ENCODE data around the gene CRIM1.

Gene CRIM1

GRCh38 chr2:36374585-36374984, 19.0 kb downstream of the CRIM1 start:
- no peak for FAIRE-seq

DNA sequence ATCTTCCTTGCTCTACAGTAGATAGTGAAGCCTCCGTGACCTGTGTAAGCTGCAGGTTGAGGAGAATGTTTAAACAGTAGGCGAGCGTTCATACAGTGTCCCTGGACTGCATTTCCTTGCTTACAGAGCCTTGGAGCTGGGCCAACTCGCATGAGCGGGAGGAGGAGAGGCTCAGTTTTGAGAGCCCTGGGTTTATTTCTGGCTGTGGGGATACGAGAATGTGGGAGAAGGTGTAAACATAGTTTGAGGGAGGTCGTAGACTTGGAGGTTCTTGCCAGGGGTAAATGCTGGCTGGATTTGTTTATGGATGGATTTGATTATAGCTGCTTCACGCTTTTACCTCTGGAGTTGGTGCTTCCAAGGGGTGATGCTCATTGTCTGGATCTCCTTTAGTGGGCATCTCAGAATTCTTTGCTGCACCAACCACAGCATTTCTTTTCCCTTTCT, 20.8 kb downstream of the CRIM1 start:
- FAIRE-seq = peak; percentile 76

GRCh38 chr2:36376992-36377738, 21.6 kb downstream of the CRIM1 start:
- FAIRE-seq = no peak

- FAIRE-seq = no peak
Observed at GRCh38 chr2:36379710-36380448, 24.3 kb downstream of the CRIM1 start.

DNA sequence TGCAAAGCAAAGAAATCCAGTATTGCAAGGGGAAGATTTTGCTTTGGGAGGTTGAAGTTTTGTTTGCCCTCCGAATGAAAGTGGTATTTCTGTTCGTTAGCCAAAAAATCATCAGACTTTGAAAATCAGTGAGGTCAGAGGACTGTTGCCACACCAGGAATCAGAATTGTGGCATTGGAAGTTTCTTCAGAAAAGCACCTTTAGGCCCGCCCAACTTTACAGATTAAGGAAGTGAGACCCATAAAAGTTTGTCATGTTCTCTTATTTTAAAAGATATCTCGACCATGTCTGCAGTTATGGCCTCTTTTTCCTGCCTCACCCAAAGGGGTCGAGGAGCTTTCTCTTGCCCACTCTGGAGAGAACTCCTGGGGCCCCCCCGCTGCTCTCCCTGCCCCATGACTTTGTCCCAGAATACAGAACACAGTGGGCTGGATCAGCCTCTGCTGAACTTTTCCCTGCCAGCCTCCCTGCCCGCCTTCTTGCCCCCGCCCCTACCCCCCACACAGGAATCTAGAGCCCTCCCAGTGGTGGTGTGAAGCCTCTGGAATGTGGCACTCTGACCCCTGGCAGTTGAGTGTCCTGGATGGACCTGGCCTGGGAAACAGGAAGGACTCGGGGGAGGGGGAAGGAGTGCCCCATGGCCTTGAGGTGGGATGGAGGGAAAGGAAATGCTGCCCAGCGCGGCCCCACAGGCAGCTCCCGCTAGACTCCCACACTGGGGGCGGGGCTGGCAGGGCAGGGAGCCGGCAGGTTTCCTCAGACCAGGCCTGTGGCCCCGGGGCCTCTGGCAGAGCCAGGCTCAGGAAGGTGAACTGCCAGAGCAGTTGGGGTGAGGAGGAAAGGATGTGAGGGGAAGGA, 25.3 kb downstream of the CRIM1 start:
- no peak for FAIRE-seq

DNA sequence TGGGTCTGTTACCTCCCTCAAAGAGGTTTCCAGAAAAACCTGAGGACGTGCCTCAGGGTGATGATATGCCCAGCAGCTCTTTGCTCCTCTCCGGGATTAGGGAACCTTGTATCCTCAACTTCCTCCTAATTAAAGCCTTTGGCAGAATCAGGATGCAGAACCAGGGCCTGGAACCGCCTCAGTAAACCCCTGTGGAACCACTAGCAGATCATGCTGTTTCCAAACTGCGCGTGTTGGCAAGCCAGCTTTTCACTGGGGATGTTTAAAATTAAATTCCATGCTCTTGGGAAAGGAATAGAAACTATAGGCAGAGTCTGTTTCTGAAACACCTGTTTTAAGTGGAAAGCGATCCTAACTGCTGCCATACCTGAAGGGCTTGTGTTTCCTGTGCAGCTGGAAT, 26.4 kb downstream of the CRIM1 start:
- FAIRE-seq = no peak

DNA sequence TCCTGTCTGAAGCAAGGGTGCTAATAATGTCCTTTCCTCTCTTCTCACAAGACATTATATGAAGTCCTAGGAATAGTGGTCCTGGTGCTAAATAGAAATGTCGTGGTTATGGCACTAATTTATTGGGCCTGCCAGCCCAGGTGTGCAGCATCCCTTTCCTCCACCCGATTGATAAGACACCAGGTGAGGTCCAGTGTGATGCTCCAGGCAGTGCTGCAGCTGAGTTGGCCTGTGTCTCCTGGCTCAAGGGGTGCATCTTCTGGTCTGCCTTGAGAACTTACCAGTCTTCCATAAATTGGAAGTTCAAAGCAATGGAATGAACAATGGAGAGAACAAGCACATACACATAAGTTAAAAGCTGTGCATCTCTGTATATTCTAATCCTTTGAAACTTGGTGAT, 26.9 kb downstream of the CRIM1 start:
- no peak for FAIRE-seq

DNA sequence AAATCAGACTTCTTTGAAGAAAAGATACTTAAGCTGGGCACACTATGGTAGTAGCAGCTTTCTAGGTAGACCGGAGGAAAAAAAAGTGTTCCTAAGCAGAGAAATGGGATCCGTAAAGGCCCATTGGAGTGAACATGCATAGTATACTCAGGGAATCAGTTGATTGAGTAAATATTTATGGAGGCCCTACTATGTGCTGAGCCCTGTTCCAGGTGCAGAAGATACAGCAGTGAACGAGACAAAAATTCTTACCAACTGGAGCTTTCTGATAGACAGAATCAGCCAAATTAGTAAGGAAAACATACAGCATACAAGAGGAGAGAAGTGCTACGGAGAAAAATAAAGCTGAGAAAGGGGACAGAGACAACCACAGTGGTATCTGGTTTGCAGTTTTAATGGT, 28.1 kb downstream of the CRIM1 start:
- no peak for FAIRE-seq

DNA sequence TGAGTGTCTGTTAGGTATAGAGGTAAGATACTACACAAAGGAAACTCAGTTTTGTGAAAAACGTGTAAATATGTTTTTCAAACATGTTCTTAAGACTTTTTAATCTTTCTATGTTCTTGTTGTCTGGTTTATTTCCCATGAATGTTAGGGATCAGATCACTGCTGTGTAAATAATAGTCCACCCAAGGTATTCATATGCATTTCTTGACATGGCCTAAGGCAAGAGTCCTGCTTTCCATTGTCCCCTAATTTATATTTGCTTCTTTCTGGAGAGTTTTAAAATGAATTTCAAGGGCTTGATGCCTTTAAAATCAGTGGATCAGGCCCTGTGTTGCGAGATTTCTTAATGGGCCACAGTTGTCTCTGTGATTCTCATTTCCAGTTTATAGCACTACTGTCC, 28.9 kb downstream of the CRIM1 start:
- no peak for FAIRE-seq

DNA sequence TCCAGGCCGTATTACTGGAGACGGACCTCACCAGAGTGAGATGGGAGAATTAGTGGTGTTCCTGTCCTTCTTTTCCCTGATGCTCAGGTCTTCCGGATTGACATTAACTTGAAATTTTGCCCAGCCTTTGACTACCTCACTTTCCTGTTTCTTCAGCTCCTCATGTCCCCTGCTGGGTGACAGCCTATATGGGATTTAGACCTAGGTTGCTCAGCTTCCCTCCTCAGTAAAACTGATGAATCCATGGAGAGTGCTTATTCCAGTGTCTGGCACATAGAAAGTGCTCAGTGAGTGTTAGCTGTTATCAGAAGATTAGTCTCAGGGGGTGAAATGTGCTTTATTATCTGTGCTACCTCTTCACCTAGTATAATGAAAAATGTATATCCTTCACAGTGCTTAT, 30.0 kb downstream of the CRIM1 start:
- FAIRE-seq = no peak

DNA sequence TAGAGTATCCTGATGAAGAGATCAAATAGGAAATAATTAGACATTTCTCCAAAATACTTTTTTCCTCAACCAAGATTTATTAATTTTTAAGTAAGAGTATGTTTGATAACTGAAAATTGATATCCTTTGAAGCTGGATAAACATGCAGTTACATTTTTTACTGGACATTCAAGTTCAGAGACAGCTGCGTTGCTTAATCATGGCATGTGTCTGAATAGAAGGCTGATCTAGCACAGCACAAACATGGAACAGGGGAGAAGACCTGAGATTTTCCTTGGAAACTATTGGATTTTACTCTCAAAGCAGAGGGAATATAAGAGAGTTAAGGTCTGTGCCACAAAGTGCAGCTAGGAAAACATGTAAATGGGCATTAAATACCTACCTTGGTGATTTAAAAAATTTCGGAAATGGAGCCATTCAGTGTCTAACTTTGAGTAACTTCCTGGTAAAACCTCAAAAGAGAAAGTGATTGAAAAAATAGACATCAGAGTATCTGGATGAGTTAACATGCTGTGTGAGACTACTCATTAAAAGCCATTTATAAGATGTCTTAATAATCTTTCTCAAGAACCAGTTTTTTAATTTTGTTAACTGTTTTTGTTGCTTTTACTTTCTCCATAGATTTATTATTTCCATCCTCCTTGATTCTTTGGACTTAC, 31.8 kb downstream of the CRIM1 start:
- FAIRE-seq = no peak

DNA sequence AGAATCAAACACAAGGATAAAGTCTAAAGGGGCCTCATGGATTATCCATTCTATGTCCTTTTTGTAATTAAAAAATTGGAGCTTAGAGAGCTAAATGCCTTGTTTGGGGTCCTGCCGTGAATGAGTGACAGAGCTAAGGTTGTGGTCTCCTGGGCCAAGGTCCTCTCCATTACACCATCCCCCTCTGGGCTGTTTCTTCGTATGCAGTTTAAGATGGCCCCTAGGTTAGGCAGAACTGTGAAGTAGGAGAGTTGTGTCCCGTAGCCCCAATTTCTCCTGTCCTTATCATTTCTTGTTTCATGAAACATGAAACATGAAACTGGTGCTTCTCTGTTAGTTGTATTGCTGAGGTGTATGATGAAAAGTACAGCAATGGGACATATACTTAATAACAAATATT, 32.9 kb downstream of the CRIM1 start:
- FAIRE-seq = no peak

DNA sequence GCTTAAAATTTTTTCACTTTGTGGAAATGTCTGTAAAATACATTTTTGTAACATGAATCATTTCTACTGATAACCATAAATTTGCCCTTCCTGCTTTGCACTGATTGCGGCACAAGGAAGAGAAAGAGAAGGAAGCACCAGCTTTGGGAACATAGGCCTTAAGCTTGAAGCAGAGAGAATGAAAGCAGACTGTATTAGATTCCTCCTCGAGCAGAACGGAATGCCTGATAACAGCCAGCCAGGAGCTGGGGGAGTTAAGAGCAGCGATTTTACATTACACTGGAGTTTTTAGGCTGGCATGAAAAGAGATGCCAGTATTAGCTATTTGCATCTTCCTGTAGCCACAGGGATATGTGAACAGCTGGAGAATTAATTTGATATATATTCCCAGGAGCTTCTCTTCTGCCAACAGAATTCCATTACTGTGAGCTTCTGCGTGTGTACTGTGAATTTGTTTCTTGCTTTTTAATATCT, 33.5 kb downstream of the CRIM1 start:
- no peak for FAIRE-seq

GRCh38 chr2:36389577-36389976, 34.0 kb downstream of the CRIM1 start:
- no peak for FAIRE-seq

DNA sequence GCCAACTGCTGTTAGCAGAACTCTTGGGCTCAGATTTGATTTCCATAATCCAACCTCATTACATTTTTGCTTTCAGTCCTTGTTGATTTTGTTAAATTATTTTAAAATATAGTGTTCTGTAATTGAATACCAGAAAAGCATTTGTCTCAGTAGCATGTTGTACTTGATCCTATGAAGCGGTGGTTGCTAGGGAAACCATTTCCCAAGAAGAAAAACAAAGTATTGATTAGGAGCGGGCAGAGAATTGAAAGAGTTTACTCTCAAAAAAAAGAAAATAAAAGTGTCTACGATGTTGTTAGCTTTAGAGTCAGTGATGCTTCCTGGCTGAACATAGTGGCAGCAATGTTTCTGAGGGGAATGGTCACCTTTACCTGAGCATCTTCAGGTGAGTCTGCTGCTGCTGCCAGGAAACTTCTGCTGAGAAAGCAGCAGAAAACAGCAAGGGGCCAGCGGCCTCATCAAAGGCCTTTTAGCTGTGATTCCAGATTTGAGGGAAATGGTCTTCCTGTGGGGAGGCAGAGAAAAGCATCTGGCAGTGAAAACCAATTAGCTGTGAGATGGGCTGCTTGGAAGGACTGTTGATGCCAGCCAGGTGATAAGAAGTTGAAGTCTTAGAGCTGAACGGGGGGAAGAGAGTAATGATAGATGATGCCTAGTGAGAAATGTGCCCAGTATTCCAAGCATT, 37.1 kb downstream of the CRIM1 start:
- FAIRE-seq = no peak

- FAIRE-seq = no peak
Observed at GRCh38 chr2:36393738-36394256, 38.2 kb downstream of the CRIM1 start.

- no peak for FAIRE-seq
Observed at GRCh38 chr2:36394804-36395203, 39.2 kb downstream of the CRIM1 start.

DNA sequence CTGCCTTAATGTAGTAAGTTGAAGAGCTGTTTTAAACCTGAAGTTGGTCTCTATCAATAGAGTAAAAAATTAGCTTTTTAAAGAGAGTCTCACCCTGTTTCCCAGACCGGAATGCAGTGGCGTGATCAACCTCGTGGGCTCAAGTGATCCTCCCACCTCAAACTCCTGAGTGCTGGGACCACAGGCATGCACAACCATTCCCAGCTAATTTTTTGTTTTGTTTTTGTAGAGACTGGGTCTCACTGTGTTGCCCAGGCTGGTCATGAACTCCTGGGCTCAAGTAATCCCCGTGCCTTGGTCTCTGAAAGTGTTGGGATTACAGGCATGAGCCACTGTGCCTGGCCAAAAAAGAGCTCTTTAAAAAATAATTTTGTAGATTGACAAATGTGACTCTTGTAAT, 40.3 kb downstream of the CRIM1 start:
- no peak for FAIRE-seq

GRCh38 chr2:36396878-36397539, 41.4 kb downstream of the CRIM1 start:
- no peak for FAIRE-seq

DNA sequence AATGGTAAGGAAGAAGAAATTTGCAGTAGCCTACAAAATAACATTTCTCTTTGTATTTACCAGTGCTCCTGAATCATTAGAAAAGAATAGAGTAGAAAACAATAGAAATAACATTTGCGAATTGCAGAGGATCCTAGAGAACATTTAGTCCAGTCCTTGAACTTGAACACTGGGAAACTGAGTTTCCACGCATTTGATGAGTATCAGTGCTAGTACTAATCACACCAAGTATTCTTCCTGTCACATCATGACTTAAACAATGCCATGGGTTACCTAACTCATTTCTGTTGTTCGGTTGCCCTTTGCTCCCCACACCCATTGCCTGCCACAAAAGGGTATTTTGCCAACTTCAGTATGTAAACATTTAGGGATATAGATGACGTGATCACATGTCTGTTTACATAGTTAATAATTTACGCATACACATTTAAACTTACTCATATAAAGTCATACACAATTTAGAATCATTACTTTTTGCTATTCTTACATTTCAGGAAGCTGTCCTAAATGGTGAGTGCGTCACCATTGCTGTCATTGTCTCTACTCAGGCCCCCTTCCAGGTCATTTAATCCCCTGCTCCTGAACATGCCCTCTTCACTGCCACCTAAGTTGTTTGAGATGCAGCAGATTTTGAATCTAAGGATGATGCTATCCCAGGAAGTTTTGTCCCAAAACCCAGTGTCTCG, 42.3 kb downstream of the CRIM1 start:
- FAIRE-seq = no peak

- FAIRE-seq = no peak
Observed at GRCh38 chr2:36399050-36399449, 43.5 kb downstream of the CRIM1 start.
